Activated CD8-positive, alpha-beta memory T cell treated with anti-CD3 and anti-CD28 coated beads, Interleukin-2, amount 50 U/mL, for 48 hours (primary cell): ENCODE measurements around the gene PHLDA1.
A peak's percentile ranks its signal among the peaks of the same experiment; 100 is the strongest.
"Not testable (repeated sequence)": the region's sequence is repeated elsewhere in the genome, so short reads cannot be mapped to it uniquely, and the experiment has no call there.

Experiments used
- DNase-seq: peaks from one replicate; pipeline ENCODE4 v3.0.0-alpha.2; 2020

The PHLDA1 gene

GRCh38 chr12:75984577-75985182 lies 46.9 kb downstream of the PHLDA1 start:
- DNase-seq, result no peak

DNA sequence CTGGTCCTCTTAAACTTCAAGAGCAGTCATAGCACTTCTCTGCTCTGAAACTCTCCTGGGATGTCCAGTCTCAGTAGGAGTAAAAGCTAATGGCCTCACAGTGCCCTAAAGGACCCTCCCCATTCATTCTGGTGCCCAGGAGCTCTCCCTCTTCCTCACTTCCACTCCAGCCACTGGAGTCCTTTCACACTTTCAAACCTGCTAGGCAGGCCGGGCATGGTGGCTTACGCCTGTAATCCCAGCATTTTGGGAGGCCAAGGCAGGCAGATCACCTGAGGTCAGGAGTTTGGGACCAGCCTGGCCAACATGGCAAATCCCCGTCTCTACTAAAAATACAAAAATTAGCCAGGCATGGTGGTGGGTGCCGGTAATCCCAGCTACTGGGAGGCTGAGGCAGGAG lies 47.7 kb downstream of the PHLDA1 start:
- DNase-seq, result not testable (repeated sequence)

DNA sequence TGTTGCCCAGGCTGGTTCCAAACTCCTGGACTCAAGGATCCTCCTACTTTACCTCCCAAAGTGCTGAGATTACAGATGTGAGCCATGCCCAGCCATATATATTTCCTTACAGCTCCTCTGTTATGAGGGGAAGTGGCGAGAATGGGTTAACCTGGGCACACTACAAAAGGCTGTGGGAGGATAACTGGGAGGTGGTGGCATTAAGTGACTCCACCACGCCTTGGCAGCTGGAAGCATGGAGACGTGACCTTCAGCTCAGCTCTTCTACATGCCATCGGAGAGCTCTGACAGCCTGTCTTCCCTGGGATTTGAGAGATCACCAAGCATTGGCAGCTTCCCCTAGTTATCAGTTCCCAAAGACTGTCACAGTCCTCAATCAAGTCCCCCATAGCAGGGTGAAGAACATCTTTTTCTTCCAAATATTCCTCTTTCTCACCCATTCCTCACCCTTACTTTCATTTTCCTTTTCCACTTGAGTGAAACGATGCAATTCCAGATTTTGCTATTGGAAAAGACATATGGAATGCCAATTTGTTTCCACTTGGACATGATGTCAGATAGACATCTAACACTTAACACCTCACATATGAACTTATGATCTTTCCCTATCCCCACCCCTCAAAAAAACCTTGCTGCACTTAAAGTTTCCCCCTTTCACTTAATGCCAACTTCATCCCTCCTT lies 48.5 kb downstream of the PHLDA1 start:
- DNase-seq, result no peak

- no peak for DNase-seq
These were observed 49.4 kb downstream of the PHLDA1 start for GRCh38 chr12:75982169-75982564.

GRCh38 chr12:75981247-75982168 lies 50.1 kb downstream of the PHLDA1 start:
- DNase-seq, result no peak

DNA sequence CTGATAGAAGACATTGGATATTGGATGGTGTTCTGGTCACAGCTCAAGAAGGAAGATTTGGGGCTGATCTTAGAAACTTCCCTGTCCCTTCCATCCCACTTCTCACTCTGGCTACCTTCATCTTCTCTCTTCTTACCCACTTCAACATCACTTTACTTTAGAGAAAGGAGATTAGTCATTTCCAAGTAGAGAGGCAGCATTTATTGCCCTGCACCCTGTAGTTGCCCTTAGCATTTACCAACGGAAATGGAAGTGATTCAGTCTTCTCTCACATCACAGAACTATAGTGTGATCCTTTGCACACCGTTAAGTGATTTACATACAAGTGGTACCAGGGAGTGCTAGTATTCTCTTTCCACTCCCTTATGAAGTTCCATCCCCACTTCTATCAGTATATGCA lies 52.4 kb downstream of the PHLDA1 start:
- no peak for DNase-seq

GRCh38 chr12:75978677-75979076 lies 52.9 kb downstream of the PHLDA1 start:
- DNase-seq, result no peak

GRCh38 chr12:75977952-75978671 lies 53.5 kb downstream of the PHLDA1 start:
- peak; percentile 72 for DNase-seq

- no peak for DNase-seq
These were observed 54.0 kb downstream of the PHLDA1 start for GRCh38 chr12:75977590-75977951.

DNA sequence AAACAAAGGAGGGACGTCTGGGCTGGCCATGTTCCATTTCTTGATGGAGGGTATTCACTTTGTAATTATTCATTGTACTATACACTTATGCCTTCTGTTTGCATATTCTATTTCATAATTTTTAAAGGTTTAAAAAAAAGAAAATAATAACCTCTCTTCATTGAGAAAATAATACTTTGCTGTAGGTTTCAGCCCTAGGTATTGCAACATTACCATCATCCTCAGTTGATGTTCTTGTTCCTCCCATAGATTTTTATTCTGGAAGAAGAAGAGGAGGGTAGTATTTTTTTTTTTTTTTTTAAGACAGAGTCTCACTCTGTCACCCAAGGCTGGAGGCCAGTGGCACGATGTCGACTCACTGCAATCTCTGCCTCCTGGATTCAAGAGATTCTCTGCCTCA lies 54.7 kb downstream of the PHLDA1 start:
- no peak for DNase-seq

DNA sequence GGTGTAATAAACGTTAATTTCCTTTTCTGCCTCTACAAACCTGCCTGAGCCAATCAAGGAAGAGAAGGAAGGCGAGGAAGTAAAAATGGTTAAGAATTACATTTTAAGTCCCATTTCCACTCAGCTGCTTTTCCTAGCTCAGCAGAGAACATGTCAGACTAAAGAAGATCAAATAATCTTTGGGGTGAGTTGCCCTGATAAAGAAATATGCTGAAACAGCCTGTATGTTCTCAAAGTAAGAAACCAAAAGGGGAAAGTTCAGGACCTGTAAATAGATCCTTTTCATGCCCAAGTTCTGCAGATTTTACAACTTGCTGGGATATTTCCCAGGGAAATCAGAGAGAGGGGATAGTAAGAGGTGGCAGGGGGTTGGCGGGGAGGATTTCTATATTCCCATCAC lies 55.5 kb downstream of the PHLDA1 start:
- DNase-seq, result no peak

DNA sequence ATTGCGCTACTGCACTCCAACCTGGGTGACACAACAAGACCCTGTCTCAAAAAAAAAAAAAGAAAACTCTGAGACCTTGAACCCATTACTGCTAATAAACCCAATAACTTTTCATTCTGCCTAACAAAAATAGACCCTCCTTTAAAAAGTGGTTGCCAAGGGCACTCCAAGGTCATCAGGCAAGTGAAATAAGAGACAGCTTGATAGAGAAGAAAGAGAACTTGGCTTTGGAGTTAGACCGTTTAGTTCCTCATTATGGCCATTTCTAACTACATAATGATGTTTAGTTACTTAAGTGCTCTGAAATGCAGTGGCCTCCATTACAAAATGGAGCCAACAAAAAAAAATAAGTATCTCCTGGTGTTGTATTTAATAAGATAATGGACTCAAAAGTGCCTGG lies 55.9 kb downstream of the PHLDA1 start:
- no peak for DNase-seq
